Measurements from ENCODE around the gene TMEM187.

TMEM187 gene

GRCh38 chrX:153945956-153946943 lies 26.3 kb upstream of the TMEM187 start:
- Mint-ChIP-seq H3K27ac (no peak overlapping the region), H3K9me3 (no peaks in the 10 kb centered on the region), H3K4me3 (no peak overlapping the region), H3K4me1 (peaks cover 70% of the 10 kb centered on the region), H3K27me3 (no peaks in the 10 kb centered on the region)
- DNase-seq: no peak
- no peak for ATAC-seq

GRCh38 chrX:153947009-153947769 lies 25.4 kb upstream of the TMEM187 start:
- ATAC-seq: peak; percentile 79
- Mint-ChIP-seq H3K27ac (peak overlapping the region; percentile 54 to 83), H3K4me1 (peaks cover 72% of the 10 kb centered on the region), H3K27me3 (no peaks in the 10 kb centered on the region), H3K4me3 (peak overlapping the region; percentile 16 to 53), H3K9me3 (no peaks in the 10 kb centered on the region)
- DNase-seq: peak; percentile 73 to 83

- DNase-seq (no peak), ATAC-seq (no peak)
- H3K4me1 Mint-ChIP-seq: peaks cover 74% of the 10 kb centered on the region
- H3K27ac Mint-ChIP-seq: peak overlapping the region; percentile 7 to 83
- no peaks in the 10 kb centered on the region for H3K9me3 Mint-ChIP-seq
- H3K4me3 Mint-ChIP-seq: peak overlapping the region; percentile 49 to 63
- H3K27me3 Mint-ChIP-seq: no peaks in the 10 kb centered on the region
Measured at GRCh38 chrX:153948002-153948466, 24.5 kb upstream of the TMEM187 start.

GRCh38 chrX:153948847-153949805 lies 23.4 kb upstream of the TMEM187 start:
- H3K4me3 Mint-ChIP-seq: peak overlapping the region; percentile 61 to 62
- no peaks in the 10 kb centered on the region for H3K9me3 Mint-ChIP-seq
- ATAC-seq: no peak
- DNase-seq: no peak
- H3K27me3 Mint-ChIP-seq: no peaks in the 10 kb centered on the region
- H3K27ac Mint-ChIP-seq: peak overlapping the region; percentile 80 to 83
- H3K4me1 Mint-ChIP-seq: peaks cover 71% of the 10 kb centered on the region

- no peak for DNase-seq
- Mint-ChIP-seq H3K27me3 (no peaks in the 10 kb centered on the region), H3K4me3 (peak overlapping the region in 1 of 2 donors; percentile 61), H3K4me1 (peaks cover 73% of the 10 kb centered on the region), H3K9me3 (no peaks in the 10 kb centered on the region), H3K27ac (peak overlapping the region in 1 of 2 donors; percentile 25)
- ATAC-seq: no peak
Measured at GRCh38 chrX:153950127-153950526, 22.4 kb upstream of the TMEM187 start.

- Mint-ChIP-seq H3K27me3 (no peaks in the 10 kb centered on the region), H3K9me3 (no peaks in the 10 kb centered on the region), H3K4me3 (peak overlapping the region in 1 of 2 donors; percentile 40), H3K4me1 (peaks cover 81% of the 10 kb centered on the region), H3K27ac (peak overlapping the region in 1 of 2 donors; percentile 93)
- DNase-seq (no peak), ATAC-seq (no peak)
Measured at GRCh38 chrX:153951683-153952372, 20.7 kb upstream of the TMEM187 start.

GRCh38 chrX:153952373-153953026 lies 20.1 kb upstream of the TMEM187 start:
- Mint-ChIP-seq H3K4me1 (peaks cover 74% of the 10 kb centered on the region), H3K27me3 (no peaks in the 10 kb centered on the region), H3K4me3 (peak overlapping the region in 1 of 2 donors; percentile 8), H3K9me3 (no peaks in the 10 kb centered on the region), H3K27ac (no peak overlapping the region)
- DNase-seq (no peak), ATAC-seq (no peak)

GRCh38 chrX:153953342-153953830 lies 19.2 kb upstream of the TMEM187 start:
- peaks cover 65% of the 10 kb centered on the region for H3K4me1 Mint-ChIP-seq
- H3K4me3 Mint-ChIP-seq: peak overlapping the region in 1 of 2 donors; percentile 45

GRCh38 chrX:153953892-153954557 lies 18.5 kb upstream of the TMEM187 start:
- Mint-ChIP-seq H3K4me1 (peaks cover 59% of the 10 kb centered on the region), H3K27me3 (no peaks in the 10 kb centered on the region), H3K9me3 (no peaks in the 10 kb centered on the region), H3K27ac (peak overlapping the region in 1 of 2 donors; percentile 42), H3K4me3 (no peak overlapping the region)
- DNase-seq (no peak), ATAC-seq (no peak)

More at GRCh38 chrX:153953342-153953830, 19.2 kb upstream of the TMEM187 start:
- no peaks in the 10 kb centered on the region for H3K9me3 Mint-ChIP-seq
- H3K27me3 Mint-ChIP-seq: no peaks in the 10 kb centered on the region
- peak; percentile 81 for ATAC-seq
- H3K27ac Mint-ChIP-seq: peak overlapping the region; percentile 20 to 78
- DNase-seq: peak; percentile 77 to 79

- no peak overlapping the region for H3K4me3 Mint-ChIP-seq
- no peak for DNase-seq
- ATAC-seq: no peak
- H3K4me1 Mint-ChIP-seq: peaks cover 53% of the 10 kb centered on the region
- H3K27ac Mint-ChIP-seq: no peak overlapping the region
- H3K27me3 Mint-ChIP-seq: no peaks in the 10 kb centered on the region
- H3K9me3 Mint-ChIP-seq: no peaks in the 10 kb centered on the region
Measured at GRCh38 chrX:153954558-153955227, 17.9 kb upstream of the TMEM187 start.

- ATAC-seq: no peak
Measured at GRCh38 chrX:153955228-153955732, 17.3 kb upstream of the TMEM187 start.

GRCh38 chrX:153956044-153956907 lies 16.3 kb upstream of the TMEM187 start:
- DNase-seq: no peak

More at GRCh38 chrX:153955228-153955732, 17.3 kb upstream of the TMEM187 start:
- peaks cover 47% of the 10 kb centered on the region for H3K4me1 Mint-ChIP-seq
- peak overlapping the region in 1 of 2 donors; percentile 93 for H3K27ac Mint-ChIP-seq
- DNase-seq: no peak
- no peaks in the 10 kb centered on the region for H3K27me3 Mint-ChIP-seq
- H3K4me3 Mint-ChIP-seq: no peak overlapping the region
- no peaks in the 10 kb centered on the region for H3K9me3 Mint-ChIP-seq

More at GRCh38 chrX:153956044-153956907, 16.3 kb upstream of the TMEM187 start:
- ATAC-seq: no peak
- Mint-ChIP-seq H3K27ac (peak overlapping the region in 1 of 2 donors; percentile 60), H3K4me3 (no peak overlapping the region), H3K27me3 (no peaks in the 10 kb centered on the region), H3K9me3 (no peaks in the 10 kb centered on the region), H3K4me1 (peaks cover 37% of the 10 kb centered on the region)

Data from stimulated activated naive CD8-positive, alpha-beta T cell treated with anti-CD3 and anti-CD28 coated beads, Interleukin-15, amount 100 ng/mL, for 72 hours (primary cell).